GM18507 (cell line): ENCODE results near the gene PLEKHF1.
A peak's percentile ranks its signal among the peaks of the same experiment; 100 is the strongest.
"Not testable (repeated sequence)": the region's sequence is repeated elsewhere in the genome, so short reads cannot be mapped to it uniquely, and the experiment has no call there.

Source experiments
- DNase-seq: peaks from one replicate; pipeline ENCODE4 v3.0.0; 2011; ENCODE audit warnings: low read depth; ENCODE audit not compliant: insufficient read length; ENCODE audit errors: extremely low spot score
- FAIRE-seq: peaks from 2 replicates; lab custom pipeline; 2011; peaks lifted over from hg19 to GRCh38; lab: Jason Lieb, UNC

The PLEKHF1 gene

GRCh38 chr19:29662604-29663404 is 2.5 kb upstream of the PLEKHF1 start:
- FAIRE-seq (no peak), DNase-seq (no peak)

GRCh38 chr19:29663861-29664752 is 1.2 kb upstream of the PLEKHF1 start:
- FAIRE-seq: no peak
- DNase-seq: no peak

- no peak for DNase-seq
- no peak for FAIRE-seq
These were observed 477 bp upstream of the PLEKHF1 start for GRCh38 chr19:29664753-29665214.

- FAIRE-seq: peak; percentile 65
- DNase-seq: no peak
These were observed 741 bp downstream of the PLEKHF1 start for GRCh38 chr19:29665826-29666577.

GRCh38 chr19:29666578-29667386 is 1.5 kb downstream of the PLEKHF1 start:
- FAIRE-seq (peak; percentile 60), DNase-seq (no peak)

GRCh38 chr19:29667387-29667783 is 2.1 kb downstream of the PLEKHF1 start:
- DNase-seq (no peak), FAIRE-seq (no peak)

GRCh38 chr19:29667901-29668341 is 2.7 kb downstream of the PLEKHF1 start:
- peak; percentile 44 for FAIRE-seq
- DNase-seq: no peak

- no peak for DNase-seq
- FAIRE-seq: no peak
These were observed 3.7 kb downstream of the PLEKHF1 start for GRCh38 chr19:29668746-29669609.

GRCh38 chr19:29670255-29670654 is 5.0 kb downstream of the PLEKHF1 start:
- DNase-seq (no peak), FAIRE-seq (no peak)

- not testable (repeated sequence) for DNase-seq, FAIRE-seq
These were observed 5.7 kb downstream of the PLEKHF1 start for GRCh38 chr19:29671026-29671392.

- FAIRE-seq (peak; percentile 99), DNase-seq (peak; percentile 43)
These were observed 6.3 kb downstream of the PLEKHF1 start for GRCh38 chr19:29671393-29672160.

- FAIRE-seq (no peak), DNase-seq (no peak)
These were observed 7.2 kb downstream of the PLEKHF1 start for GRCh38 chr19:29672319-29672932.

GRCh38 chr19:29672933-29673336 is 7.7 kb downstream of the PLEKHF1 start:
- no peak for FAIRE-seq
- DNase-seq: peak; percentile 44

GRCh38 chr19:29673451-29674371 is 8.4 kb downstream of the PLEKHF1 start:
- FAIRE-seq: no peak

GRCh38 chr19:29674374-29675119 is 9.3 kb downstream of the PLEKHF1 start:
- DNase-seq (no peak), FAIRE-seq (no peak)

More at GRCh38 chr19:29673451-29674371, 8.4 kb downstream of the PLEKHF1 start:
- DNase-seq: no peak
